SIG-M5 (cell line): Measurements from ENCODE around the gene ZNF438.
A peak's percentile ranks its signal among the peaks of the same experiment; 100 is the strongest.

Source experiments
- DNase-seq: peaks from one replicate; lab custom pipeline; 2025; lab: John Stamatoyannopoulos, UW

Gene ZNF438

GRCh38 chr10:31014161-31014875 is 17.3 kb downstream of the ZNF438 start:
- DNase-seq: no peak

GRCh38 chr10:31013331-31013730 is 18.3 kb downstream of the ZNF438 start:
- no peak for DNase-seq

GRCh38 chr10:31011665-31012022 is 20.0 kb downstream of the ZNF438 start:
- DNase-seq: no peak

GRCh38 chr10:31011017-31011664 is 20.5 kb downstream of the ZNF438 start:
- no peak for DNase-seq

- DNase-seq: no peak
These were observed 21.6 kb downstream of the ZNF438 start for GRCh38 chr10:31010062-31010461.

GRCh38 chr10:31005895-31006294 is 25.8 kb downstream of the ZNF438 start:
- no peak for DNase-seq

GRCh38 chr10:31004611-31005193 is 27.0 kb downstream of the ZNF438 start:
- no peak for DNase-seq

- no peak for DNase-seq
These were observed 29.9 kb downstream of the ZNF438 start for GRCh38 chr10:31001740-31002139.

- peak; percentile 48 for DNase-seq
These were observed 30.8 kb downstream of the ZNF438 start for GRCh38 chr10:31000867-31001266.

GRCh38 chr10:31000071-31000782 is 31.4 kb downstream of the ZNF438 start:
- DNase-seq: no peak

GRCh38 chr10:30999070-30999712 is 32.5 kb downstream of the ZNF438 start:
- peak; percentile 25 for DNase-seq

- DNase-seq: no peak
These were observed 34.0 kb downstream of the ZNF438 start for GRCh38 chr10:30997536-30998235.

- DNase-seq: no peak
These were observed 35.1 kb downstream of the ZNF438 start for GRCh38 chr10:30996481-30997005.

GRCh38 chr10:30995081-30995770 is 36.4 kb downstream of the ZNF438 start:
- no peak for DNase-seq

GRCh38 chr10:30993155-30993554 is 38.5 kb downstream of the ZNF438 start:
- no peak for DNase-seq

GRCh38 chr10:30992681-30993080 is 39.0 kb downstream of the ZNF438 start:
- no peak for DNase-seq

- no peak for DNase-seq
These were observed 40.0 kb downstream of the ZNF438 start for GRCh38 chr10:30991647-30992011.

- no peak for DNase-seq
These were observed 40.6 kb downstream of the ZNF438 start for GRCh38 chr10:30990971-30991646.

- DNase-seq: no peak
These were observed 41.3 kb downstream of the ZNF438 start for GRCh38 chr10:30990351-30990750.

- no peak for DNase-seq
These were observed 42.7 kb downstream of the ZNF438 start for GRCh38 chr10:30988831-30989435.
